Transverse colon (tissue), 4 donors: Measurements from ENCODE around the gene MTA1. TPM values are rescaled to one million over a fixed set of nuclear protein-coding genes. Genes with fewer than 3 reads are reported as not detected.

Source experiments
- DNase-seq: peaks from one replicate; pipeline ENCODE4 v3.0.0-alpha.2; 2019
- H3K27ac ChIP-seq, 4 donors: fragments of 200-600 bp; sonication (generic); 2 replicates each; pipeline ENCODE4 v1.5.1; 2016 to 2018; ENCODE audit warnings: inconsistent platforms in 4 of 4
- H3K27me3 ChIP-seq: fragments of 200-600 bp; sonication (generic); 2 replicates; pipeline ENCODE4 v1.5.1; 2017; ENCODE audit warnings: inconsistent platforms
- H3K36me3 ChIP-seq, 4 donors: fragments of 200-600 bp; sonication (generic); 2 replicates each; pipeline ENCODE4 v1.5.1; 2017 to 2019; ENCODE audit warnings: inconsistent platforms in 4 of 4
- H3K4me1 ChIP-seq, 4 donors: fragments of 200-600 bp; sonication (generic); 2 replicates each; pipeline ENCODE4 v1.5.1; 2017 to 2020; ENCODE audit warnings: inconsistent platforms in 4 of 4
- H3K4me3 ChIP-seq, 4 donors: fragments of 200-600 bp; sonication (generic); 1 replicate in 1 of 4; 2 replicates in 3 of 4; pipeline versions ENCODE4 v1.5.1 to v1.6.1; 2017 to 2019; ENCODE audit warnings: inconsistent platforms in 4 of 4
- H3K9me3 ChIP-seq, 2 donors: fragments of 200-600 bp; sonication (generic); 2 replicates each; pipeline ENCODE4 v1.5.1; 2017 to 2019; ENCODE audit warnings: inconsistent platforms in 2 of 2
- EP300 ChIP-seq: sonication (generic); formaldehyde crosslinking; IDR thresholded peaks from one replicate; pipeline ENCODE4 v1.6.1; 2017; ENCODE audit warnings: antibody characterized with exemption, low read depth
- POLR2A ChIP-seq: fragments of 450-650 bp; IDR thresholded peaks from one replicate; pipeline ENCODE4 v1.6.1; 2016; ENCODE audit warnings: antibody characterized with exemption, mild to moderate bottlenecking, moderate library complexity
- POLR2AphosphoS5 ChIP-seq, 3 donors: sonication (generic); formaldehyde crosslinking; IDR thresholded peaks; one replicate each; pipeline ENCODE4 v1.6.1; 2016; ENCODE audit warnings: antibody characterized with exemption in 3 of 3
- WGBS, 2 donors: methylation state at CpG; one replicate each; pipeline ENCODE4 v1.1.5; 2018; ENCODE audit warnings: low coverage in 1 of 2; 5-methylcytosine and 5-hydroxymethylcytosine counted together
- in situ Hi-C, 4 donors: fragments of 200-750 bp; cut with MboI; loops; one replicate each; pipeline versions ENCODE4 v1.15.0 to v1.15.1; 2017; ENCODE audit warnings: low sequenced_read_pairs in 3 of 4, low pct_ligation_motif_present in 1 of 4, low pct_unique_long_range_greater_than_20kb in 1 of 4
- intact Hi-C: fragments of 100-400 bp; cut with DNase I; formaldehyde crosslinking; loops from one replicate; pipeline ENCODE4 v1.15.1; 2023; ENCODE audit warnings: low total_unique reads
- total RNA-seq, 4 donors: library from RNA; depleted of rRNA; stranded (reverse); fragments of >200 nt; gene quantifications; one replicate each; pipeline ENCODE4 v1.1.0, GENCODE V29; 2016
- TF ChIP-seq, protein P1 (sequence below), 5 experiments: fragments of 200-600 bp in 3 of 5; fragments of 450-650 bp in 2 of 5; sonication (generic) in 3 of 5; IDR thresholded peaks; 1 replicate in 2 of 5; 2 replicates in 3 of 5; pipeline ENCODE4 v1.5.1; 2016 to 2017; ENCODE audit warnings: antibody characterized with exemption in 5 of 5, inconsistent platforms in 3 of 5, mild to moderate bottlenecking in 2 of 5, moderate library complexity in 1 of 5

Gene MTA1
- total RNA-seq, 4 donors from 2014 or later, result 79.4 to 293 (median 106) TPM

DNA sequence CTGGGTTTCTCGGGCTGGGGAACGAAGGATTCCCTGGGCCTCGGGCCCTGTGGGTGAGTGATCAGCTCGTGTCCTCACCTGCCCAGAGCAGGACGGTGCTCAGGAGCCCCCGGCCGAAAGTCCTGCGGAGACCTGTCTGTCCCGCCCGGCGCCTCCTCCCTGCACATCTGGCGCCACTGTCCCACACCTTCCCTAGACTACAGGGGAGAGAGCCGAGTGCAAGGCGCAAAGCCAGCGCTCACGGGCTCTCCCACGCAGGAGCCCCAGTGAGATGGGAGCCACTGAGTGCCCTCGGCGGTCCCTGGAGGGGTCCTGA, 34.3 kb upstream of the MTA1 start:
- no peak overlapping the region for H3K4me3 ChIP-seq
- H3K36me3 ChIP-seq, result peaks cover 0 to 8% (median 0%) of the 10 kb centered on the region in 4 donors
- H3K4me1 ChIP-seq, result no peaks in the 10 kb centered on the region
- WGBS, 2 donors, result 94% methylated on average over 16 of the region's 19 CpGs; no CpG with 5 or more reads in 1 of the 2 donors
- DNase-seq, result no peak
- in situ Hi-C loops (no loop called here), intact Hi-C loops (no loop called here)
- H3K9me3 ChIP-seq, result no peaks in the 10 kb centered on the region
- no peaks in the 10 kb centered on the region for H3K27me3 ChIP-seq
- TF ChIP-seq POLR2AphosphoS5 (IDR thresholded peaks at IDR 0.05) (no peak), EP300 (no peak), POLR2A (no peak)
- TF ChIP-seq, protein P1, sequence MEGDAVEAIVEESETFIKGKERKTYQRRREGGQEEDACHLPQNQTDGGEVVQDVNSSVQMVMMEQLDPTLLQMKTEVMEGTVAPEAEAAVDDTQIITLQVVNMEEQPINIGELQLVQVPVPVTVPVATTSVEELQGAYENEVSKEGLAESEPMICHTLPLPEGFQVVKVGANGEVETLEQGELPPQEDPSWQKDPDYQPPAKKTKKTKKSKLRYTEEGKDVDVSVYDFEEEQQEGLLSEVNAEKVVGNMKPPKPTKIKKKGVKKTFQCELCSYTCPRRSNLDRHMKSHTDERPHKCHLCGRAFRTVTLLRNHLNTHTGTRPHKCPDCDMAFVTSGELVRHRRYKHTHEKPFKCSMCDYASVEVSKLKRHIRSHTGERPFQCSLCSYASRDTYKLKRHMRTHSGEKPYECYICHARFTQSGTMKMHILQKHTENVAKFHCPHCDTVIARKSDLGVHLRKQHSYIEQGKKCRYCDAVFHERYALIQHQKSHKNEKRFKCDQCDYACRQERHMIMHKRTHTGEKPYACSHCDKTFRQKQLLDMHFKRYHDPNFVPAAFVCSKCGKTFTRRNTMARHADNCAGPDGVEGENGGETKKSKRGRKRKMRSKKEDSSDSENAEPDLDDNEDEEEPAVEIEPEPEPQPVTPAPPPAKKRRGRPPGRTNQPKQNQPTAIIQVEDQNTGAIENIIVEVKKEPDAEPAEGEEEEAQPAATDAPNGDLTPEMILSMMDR (IDR thresholded peaks at IDR 0.05), result no peak
- no peak overlapping the region for H3K27ac ChIP-seq

DNA sequence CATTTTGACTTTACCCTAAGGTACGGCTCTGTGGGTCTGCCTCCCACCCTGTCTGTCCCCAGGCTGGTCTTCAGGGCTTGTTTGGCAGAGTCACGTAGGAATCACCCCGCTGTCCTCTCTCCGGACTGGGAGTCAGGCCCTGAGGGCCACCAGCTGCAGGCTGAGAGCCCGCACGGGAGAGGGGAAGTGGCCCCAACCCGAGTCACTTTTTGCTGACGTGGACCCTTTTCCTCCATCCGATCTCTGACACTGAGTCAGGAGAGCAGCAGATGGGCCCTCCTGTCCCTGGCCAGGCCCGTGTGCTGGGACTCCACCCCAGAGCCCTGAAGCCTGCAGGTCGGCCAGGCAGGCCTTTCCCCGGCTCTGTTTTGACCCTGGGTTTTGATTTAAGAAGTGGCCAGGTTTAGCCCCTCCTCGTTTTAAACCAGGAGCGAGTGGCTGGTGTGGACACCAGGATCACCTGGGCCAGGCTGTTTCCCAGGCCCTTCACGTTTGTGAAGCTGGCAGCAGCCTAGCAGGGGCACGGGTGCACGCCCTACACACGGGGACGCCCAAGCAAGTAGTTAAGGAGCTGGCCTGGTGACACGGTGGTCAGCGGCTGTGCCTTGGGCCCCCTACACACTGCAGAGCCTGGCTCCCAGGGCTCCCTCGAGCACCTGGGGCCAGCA, 33.8 kb upstream of the MTA1 start:
- Histone ChIP-seq H3K27me3 (no peaks in the 10 kb centered on the region), H3K27ac (no peak overlapping the region), H3K4me1 (no peaks in the 10 kb centered on the region), H3K9me3 (no peaks in the 10 kb centered on the region), H3K36me3 (peaks cover 0 to 8% (median 0%) of the 10 kb centered on the region in 4 donors), H3K4me3 (no peak overlapping the region)
- in situ Hi-C loops, result no loop called here
- intact Hi-C loops, result no loop called here
- 93% methylated on average over 15 of the region's 22 CpGs; no CpG with 5 or more reads in 1 of the 2 donors for WGBS, 2 donors
- no peak for DNase-seq
- TF ChIP-seq EP300 (no peak), POLR2AphosphoS5 (IDR thresholded peaks at IDR 0.05) (no peak), POLR2A (no peak)
- TF ChIP-seq, protein P1 (IDR thresholded peaks at IDR 0.05), result no peak

DNA sequence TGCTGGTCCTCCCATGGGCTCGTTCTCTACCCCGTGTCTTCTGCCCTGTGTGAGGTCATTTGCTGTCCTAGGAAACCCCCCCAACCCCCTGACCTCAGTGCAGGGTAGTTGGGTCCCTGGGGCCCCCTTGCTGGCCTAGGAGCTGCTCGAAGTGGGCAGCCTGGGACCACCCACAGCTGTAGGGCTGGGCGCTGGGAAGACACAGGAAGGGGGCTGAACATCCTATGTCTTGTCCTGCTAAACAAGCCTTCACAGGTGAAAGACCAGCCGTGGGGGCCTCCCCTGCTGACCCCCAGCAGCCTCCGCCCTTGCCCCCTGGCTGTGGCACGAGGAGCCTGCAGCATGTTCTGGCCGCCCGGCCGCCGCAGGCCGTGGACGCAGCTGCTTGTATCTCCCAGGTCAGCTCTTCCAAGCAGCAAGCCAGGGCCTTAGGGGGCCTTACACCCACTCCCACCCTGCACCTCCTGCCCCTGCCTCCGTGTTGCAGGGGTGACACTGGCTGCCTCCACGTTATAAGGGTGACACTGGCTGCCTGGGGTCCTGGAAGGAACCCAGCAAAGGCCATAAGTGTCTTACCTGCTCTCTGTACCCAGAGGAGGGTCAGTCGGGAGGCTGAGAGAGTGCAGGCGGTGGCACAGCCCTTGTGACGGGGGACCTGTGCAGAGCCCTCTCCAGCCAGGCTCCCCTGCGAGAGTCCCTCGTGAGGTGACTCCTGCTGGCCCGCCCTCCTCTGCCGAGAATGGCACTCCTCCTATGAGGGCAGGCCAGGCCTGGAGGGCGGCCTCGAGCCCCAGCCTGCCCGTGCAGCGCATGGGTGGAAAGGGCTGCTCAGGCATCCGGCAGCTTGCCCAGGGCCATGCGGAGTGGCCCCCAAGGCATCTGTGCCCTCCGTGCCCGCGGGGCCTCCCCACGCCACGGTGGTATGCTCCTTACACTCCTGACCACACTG, 32.8 kb upstream of the MTA1 start:
- Histone ChIP-seq H3K36me3 (peaks cover 0 to 8% (median 0%) of the 10 kb centered on the region in 4 donors), H3K27ac (no peak overlapping the region), H3K27me3 (no peaks in the 10 kb centered on the region), H3K9me3 (no peaks in the 10 kb centered on the region), H3K4me1 (no peaks in the 10 kb centered on the region), H3K4me3 (no peak overlapping the region)
- in situ Hi-C loops (no loop called here), intact Hi-C loops (no loop called here)
- WGBS, 2 donors, result 91% methylated on average over 32 of the region's 33 CpGs; no CpG with 5 or more reads in 1 of the 2 donors
- no peak for DNase-seq
- TF ChIP-seq POLR2A (no peak), EP300 (no peak)
- TF ChIP-seq, protein P1 (IDR thresholded peaks at IDR 0.05), result no peak

GRCh38 chr14:105387530-105387922, 32.1 kb upstream of the MTA1 start:
- H3K9me3 ChIP-seq, result no peaks in the 10 kb centered on the region
- no peaks in the 10 kb centered on the region for H3K27me3 ChIP-seq
- DNase-seq, result no peak
- intact Hi-C loops, result no loop called here
- H3K4me1 ChIP-seq, result no peaks in the 10 kb centered on the region
- H3K36me3 ChIP-seq, result peaks cover 0 to 8% (median 0%) of the 10 kb centered on the region in 4 donors
- WGBS, 2 donors, result 89% methylated on average over 10 of the region's 10 CpGs; no CpG with 5 or more reads in 1 of the 2 donors
- in situ Hi-C loops, result no loop called here
- TF ChIP-seq, protein P1 (IDR thresholded peaks at IDR 0.05), result no peak
- H3K4me3 ChIP-seq, result no peak overlapping the region
- no peak overlapping the region for H3K27ac ChIP-seq
